CD4-positive, alpha-beta T cell treated with Interleukin-10 for 1 hour (primary cell): ENCODE data around the gene HAUS8.
"Not testable (repeated sequence)": the region's sequence is repeated elsewhere in the genome, so short reads cannot be mapped to it uniquely, and the experiment has no call there.

Experiments used
- DNase-seq: peaks from one replicate; pipeline ENCODE4 v3.0.0-alpha.2; 2020

The HAUS8 gene

GRCh38 chr19:17101686-17102628, 26.7 kb upstream of the HAUS8 start:
- DNase-seq = no peak

- no peak for DNase-seq
Measured at GRCh38 chr19:17098326-17098725, 23.1 kb upstream of the HAUS8 start.

GRCh38 chr19:17097593-17098126, 22.4 kb upstream of the HAUS8 start:
- no peak for DNase-seq

- no peak for DNase-seq
Measured at GRCh38 chr19:17095141-17095919, 20.1 kb upstream of the HAUS8 start.

- not testable (repeated sequence) for DNase-seq
Measured at GRCh38 chr19:17094694-17095093, 19.4 kb upstream of the HAUS8 start.

GRCh38 chr19:17092696-17093095, 17.4 kb upstream of the HAUS8 start:
- DNase-seq = no peak

- no peak for DNase-seq
Measured at GRCh38 chr19:17091758-17092333, 16.6 kb upstream of the HAUS8 start.

- DNase-seq = peak; percentile 14
Measured at GRCh38 chr19:17090583-17090982, 15.3 kb upstream of the HAUS8 start.

- DNase-seq = no peak
Measured at GRCh38 chr19:17088552-17088951, 13.3 kb upstream of the HAUS8 start.

GRCh38 chr19:17086834-17087233, 11.6 kb upstream of the HAUS8 start:
- no peak for DNase-seq

- no peak for DNase-seq
Measured at GRCh38 chr19:17086120-17086519, 10.9 kb upstream of the HAUS8 start.

GRCh38 chr19:17081672-17082630, 6.7 kb upstream of the HAUS8 start:
- DNase-seq = no peak

- DNase-seq = no peak
Measured at GRCh38 chr19:17080440-17080801, 5.2 kb upstream of the HAUS8 start.

- DNase-seq = peak; percentile 71
Measured at GRCh38 chr19:17079710-17080439, 4.6 kb upstream of the HAUS8 start.

- no peak for DNase-seq
Measured at GRCh38 chr19:17078920-17079709, 3.9 kb upstream of the HAUS8 start.

- DNase-seq = no peak
Measured at GRCh38 chr19:17078036-17078919, 3.0 kb upstream of the HAUS8 start.

GRCh38 chr19:17077447-17078028, 2.3 kb upstream of the HAUS8 start:
- DNase-seq = no peak

- DNase-seq = no peak
Measured at GRCh38 chr19:17076543-17076991, 1.3 kb upstream of the HAUS8 start.
